Vagina (tissue), 2 donors: ENCODE measurements around the gene UAP1. TPM values are rescaled to one million over a fixed set of nuclear protein-coding genes. Genes with fewer than 3 reads are reported as not detected.

Experiments
- DNase-seq, 2 donors: peaks; one replicate each; pipeline ENCODE4 v3.0.0-alpha.2; 2017; ENCODE audit errors: extremely low spot score in 2 of 2
- H3K27ac ChIP-seq: fragments of 200-600 bp; sonication (generic); one replicate; pipeline ENCODE4 v1.5.1; 2019
- H3K27me3 ChIP-seq: fragments of 200-600 bp; sonication (generic); one replicate; pipeline ENCODE4 v1.5.1; 2019
- H3K36me3 ChIP-seq, 2 donors: fragments of 200-600 bp; sonication (generic); one replicate each; pipeline ENCODE4 v1.5.1; 2017 to 2019
- H3K4me1 ChIP-seq: fragments of 200-600 bp; sonication (generic); one replicate; pipeline ENCODE4 v1.5.1; 2019
- H3K4me3 ChIP-seq, 2 donors: fragments of 200-600 bp; sonication (generic); 1 replicate in 1 of 2; 2 replicates in 1 of 2; pipeline ENCODE4 v1.5.1; 2016 to 2019
- H3K9me3 ChIP-seq: fragments of 200-600 bp; sonication (generic); one replicate; pipeline ENCODE4 v1.5.1; 2019
- CTCF ChIP-seq, 3 experiments: fragments of 450-650 bp in 2 of 3; fragments of 200-600 bp in 1 of 3; sonication (generic) in 1 of 3; IDR thresholded peaks; one replicate each; pipeline ENCODE4 v1.5.1; 2017 to 2019; ENCODE audit warnings: antibody characterized with exemption in 3 of 3, mild to moderate bottlenecking in 2 of 3, moderate library complexity in 2 of 3
- POLR2A ChIP-seq, 2 donors: fragments of 450-650 bp; IDR thresholded peaks; one replicate each; pipeline ENCODE4 v1.6.1; 2017; ENCODE audit warnings: antibody characterized with exemption in 2 of 2, mild to moderate bottlenecking in 2 of 2, moderate library complexity in 2 of 2
- POLR2AphosphoS5 ChIP-seq, 2 donors: sonication (generic); formaldehyde crosslinking; IDR thresholded peaks; one replicate each; pipeline ENCODE4 v1.9.0; 2017; ENCODE audit warnings: antibody characterized with exemption in 2 of 2, mild to moderate bottlenecking in 2 of 2, low read depth in 1 of 2; ENCODE audit not compliant: insufficient read depth in 1 of 2
- intact Hi-C: fragments of 100-400 bp; cut with DNase I; formaldehyde crosslinking; loops from one replicate; pipeline ENCODE4 v1.15.1; 2023
- total RNA-seq: library from RNA; depleted of rRNA; stranded (reverse); fragments of >200 nt; gene quantifications from one replicate; pipeline ENCODE4 v1.2.3, GENCODE V29; 2016

Gene UAP1
- total RNA-seq, 1 donor from 2014 or later: 118 TPM

GRCh38 chr1:162536511-162536910, 25.0 kb upstream of the UAP1 start:
- Histone ChIP-seq H3K36me3 (no peaks in the 10 kb centered on the region), H3K9me3 (no peaks in the 10 kb centered on the region), H3K27ac (no peak overlapping the region), H3K4me1 (no peaks in the 10 kb centered on the region), H3K4me3 (no peak overlapping the region), H3K27me3 (no peaks in the 10 kb centered on the region)
- TF ChIP-seq POLR2A (IDR thresholded peaks at IDR 0.05): no peak
- no peak for TF ChIP-seq POLR2AphosphoS5 (IDR thresholded peaks at IDR 0.05; ENCODE audit: insufficient read depth in 1 of 2, low read depth in 1 of 2)
- no peak for TF ChIP-seq CTCF (IDR thresholded peaks at IDR 0.05)
- no peak for DNase-seq
- intact Hi-C loops: no loop called here

- H3K27me3 ChIP-seq: no peaks in the 10 kb centered on the region
Measured at GRCh38 chr1:162537216-162537615, 24.3 kb upstream of the UAP1 start.

GRCh38 chr1:162538815-162539431, 22.6 kb upstream of the UAP1 start:
- Histone ChIP-seq H3K36me3 (no peaks in the 10 kb centered on the region), H3K4me3 (no peak overlapping the region), H3K9me3 (no peaks in the 10 kb centered on the region), H3K4me1 (no peaks in the 10 kb centered on the region), H3K27ac (no peak overlapping the region), H3K27me3 (no peaks in the 10 kb centered on the region)
- no peak for DNase-seq
- intact Hi-C loops: no loop called here
- TF ChIP-seq POLR2AphosphoS5 (IDR thresholded peaks at IDR 0.05; ENCODE audit: insufficient read depth in 1 of 2, low read depth in 1 of 2): no peak
- no peak for TF ChIP-seq POLR2A (IDR thresholded peaks at IDR 0.05)
- TF ChIP-seq CTCF (IDR thresholded peaks at IDR 0.05): no peak

More at GRCh38 chr1:162537216-162537615, 24.3 kb upstream of the UAP1 start:
- no peaks in the 10 kb centered on the region for H3K9me3 ChIP-seq
- intact Hi-C loops: no loop called here
- no peak overlapping the region for H3K27ac ChIP-seq
- H3K4me3 ChIP-seq: no peak overlapping the region
- no peak for TF ChIP-seq POLR2A (IDR thresholded peaks at IDR 0.05)
- no peak for TF ChIP-seq CTCF (IDR thresholded peaks at IDR 0.05)
- no peak for TF ChIP-seq POLR2AphosphoS5 (IDR thresholded peaks at IDR 0.05; ENCODE audit: insufficient read depth in 1 of 2, low read depth in 1 of 2)
- no peaks in the 10 kb centered on the region for H3K4me1 ChIP-seq
- DNase-seq: no peak
- H3K36me3 ChIP-seq: no peaks in the 10 kb centered on the region

- Histone ChIP-seq H3K27me3 (no peaks in the 10 kb centered on the region), H3K36me3 (no peaks in the 10 kb centered on the region), H3K27ac (peak overlapping the region; percentile 45), H3K4me1 (no peaks in the 10 kb centered on the region), H3K9me3 (no peaks in the 10 kb centered on the region), H3K4me3 (no peak overlapping the region)
- TF ChIP-seq POLR2AphosphoS5 (IDR thresholded peaks at IDR 0.05; ENCODE audit: insufficient read depth in 1 of 2, low read depth in 1 of 2) (peak in 1 of 2 donors; percentile 90), POLR2A (IDR thresholded peaks at IDR 0.05) (no peak), CTCF (IDR thresholded peaks at IDR 0.05) (no peak)
- intact Hi-C loops: no loop called here
- peak in 1 of 2 donors; percentile 94 for DNase-seq
Measured at GRCh38 chr1:162541619-162542141, 19.8 kb upstream of the UAP1 start.

- no peak for DNase-seq
- Histone ChIP-seq H3K4me1 (peaks cover 4% of the 10 kb centered on the region), H3K27me3 (no peaks in the 10 kb centered on the region), H3K9me3 (no peaks in the 10 kb centered on the region), H3K36me3 (no peaks in the 10 kb centered on the region), H3K27ac (no peak overlapping the region), H3K4me3 (no peak overlapping the region)
- TF ChIP-seq POLR2A (IDR thresholded peaks at IDR 0.05) (no peak), POLR2AphosphoS5 (IDR thresholded peaks at IDR 0.05; ENCODE audit: insufficient read depth in 1 of 2, low read depth in 1 of 2) (no peak), CTCF (IDR thresholded peaks at IDR 0.05) (no peak)
- intact Hi-C loops: no loop called here
Measured at GRCh38 chr1:162543228-162543627, 18.3 kb upstream of the UAP1 start.
